Astrocyte (in vitro differentiated cells and primary cell): Measurements from ENCODE around the gene RITA1. TPM values are rescaled to one million over a fixed set of nuclear protein-coding genes. Genes with fewer than 3 reads are reported as not detected.
A peak's percentile ranks its signal among the peaks of the same experiment; 100 is the strongest.

Experiments
- DNase-seq: peaks from one replicate; pipeline ENCODE4 v3.0.0-alpha.2; 2010; ENCODE audit warnings: low read depth
- FAIRE-seq: peaks from 2 replicates; lab custom pipeline; 2011; peaks lifted over from hg19 to GRCh38; lab: Jason Lieb, UNC
- H2AFZ ChIP-seq: 2 replicates; pipeline ENCODE4 v1.6.0; 2012; ENCODE audit warnings: low read depth, low read length, inconsistent platforms
- H3K27ac ChIP-seq: 2 replicates; pipeline ENCODE4 v1.5.1; 2011; ENCODE audit warnings: low read depth, low read length, inconsistent platforms
- H3K27me3 ChIP-seq: 2 replicates; pipeline ENCODE4 v1.6.0; 2011; ENCODE audit warnings: low read length, inconsistent platforms; ENCODE audit not compliant: insufficient read depth
- H3K36me3 ChIP-seq: 2 replicates; pipeline ENCODE4 v1.5.1; 2011; ENCODE audit warnings: low read length, inconsistent platforms; ENCODE audit not compliant: insufficient read depth
- H3K4me1 ChIP-seq: 2 replicates; pipeline ENCODE4 v1.5.1; 2011; ENCODE audit warnings: low read length, inconsistent platforms; ENCODE audit not compliant: insufficient read depth
- H3K4me2 ChIP-seq: 2 replicates; pipeline ENCODE4 v1.6.0; 2012; ENCODE audit warnings: low read length, inconsistent platforms
- H3K4me3 ChIP-seq: 2 replicates; pipeline ENCODE4 v1.5.1; 2011; ENCODE audit warnings: low read depth, mild to moderate bottlenecking, low read length, inconsistent platforms; ENCODE audit not compliant: insufficient read depth
- H3K79me2 ChIP-seq: 2 replicates; pipeline ENCODE4 v1.6.0; 2012; ENCODE audit warnings: mild to moderate bottlenecking, low read length, inconsistent platforms; ENCODE audit not compliant: insufficient read depth
- H3K9ac ChIP-seq: 2 replicates; pipeline ENCODE4 v1.6.0; 2012; ENCODE audit warnings: mild to moderate bottlenecking, low read length, inconsistent platforms
- H3K9me3 ChIP-seq: 2 replicates; pipeline ENCODE4 v1.5.1; 2012; ENCODE audit warnings: low read depth, mild to moderate bottlenecking, low read length, inconsistent platforms; ENCODE audit not compliant: insufficient read depth
- H4K20me1 ChIP-seq: 2 replicates; pipeline ENCODE4 v1.6.0; 2012; ENCODE audit warnings: low read length, inconsistent platforms; ENCODE audit not compliant: insufficient read depth
- H3K27ac Mint-ChIP-seq: one replicate; pipeline ENCODE4 v1.8.0; 2021; ENCODE audit warnings: mild to moderate bottlenecking, mixed read lengths; ENCODE audit not compliant: unreplicated experiment
- H3K27me3 Mint-ChIP-seq: one replicate; pipeline ENCODE4 v1.8.0; 2021; ENCODE audit warnings: low read depth, mixed read lengths; ENCODE audit not compliant: unreplicated experiment
- H3K36me3 Mint-ChIP-seq: one replicate; pipeline ENCODE4 v1.8.0; 2021; ENCODE audit warnings: low read depth, mixed read lengths; ENCODE audit not compliant: unreplicated experiment
- H3K4me1 Mint-ChIP-seq: one replicate; pipeline ENCODE4 v1.8.0; 2021; ENCODE audit warnings: low read depth, mixed read lengths; ENCODE audit not compliant: unreplicated experiment
- H3K4me3 Mint-ChIP-seq: one replicate; pipeline ENCODE4 v1.8.0; 2021; ENCODE audit warnings: mild to moderate bottlenecking, moderate library complexity, mixed read lengths; ENCODE audit not compliant: unreplicated experiment
- H3K9me3 Mint-ChIP-seq: one replicate; pipeline ENCODE4 v1.8.0; 2021; ENCODE audit warnings: mild to moderate bottlenecking, mixed read lengths; ENCODE audit not compliant: unreplicated experiment
- EZH2 ChIP-seq: IDR thresholded peaks from 2 replicates; pipeline ENCODE4 v1.6.1; 2012; ENCODE audit warnings: mild to moderate bottlenecking, low read length, inconsistent platforms; ENCODE audit not compliant: insufficient read depth
- microRNA-seq: library from miRNA; unstranded; fragments of <30 nt; microRNA quantifications from one replicate; pipeline ENCODE4 v1.2.0, GENCODE V29; 2020
- total RNA-seq: library from RNA; stranded (reverse); gene quantifications from 2 replicates; pipeline ENCODE4 v1.2.1, GENCODE V29; 2021
- TF ChIP-seq, protein P1 (sequence below): IDR thresholded peaks from 2 replicates; pipeline ENCODE4 v1.5.1; 2011; ENCODE audit warnings: low read depth, mild to moderate bottlenecking, inconsistent platforms, low read length, moderate library complexity; ENCODE audit not compliant: insufficient read depth

Gene RITA1
- total RNA-seq, 1 donor from 2014 or later, result 23.5 TPM

DNA sequence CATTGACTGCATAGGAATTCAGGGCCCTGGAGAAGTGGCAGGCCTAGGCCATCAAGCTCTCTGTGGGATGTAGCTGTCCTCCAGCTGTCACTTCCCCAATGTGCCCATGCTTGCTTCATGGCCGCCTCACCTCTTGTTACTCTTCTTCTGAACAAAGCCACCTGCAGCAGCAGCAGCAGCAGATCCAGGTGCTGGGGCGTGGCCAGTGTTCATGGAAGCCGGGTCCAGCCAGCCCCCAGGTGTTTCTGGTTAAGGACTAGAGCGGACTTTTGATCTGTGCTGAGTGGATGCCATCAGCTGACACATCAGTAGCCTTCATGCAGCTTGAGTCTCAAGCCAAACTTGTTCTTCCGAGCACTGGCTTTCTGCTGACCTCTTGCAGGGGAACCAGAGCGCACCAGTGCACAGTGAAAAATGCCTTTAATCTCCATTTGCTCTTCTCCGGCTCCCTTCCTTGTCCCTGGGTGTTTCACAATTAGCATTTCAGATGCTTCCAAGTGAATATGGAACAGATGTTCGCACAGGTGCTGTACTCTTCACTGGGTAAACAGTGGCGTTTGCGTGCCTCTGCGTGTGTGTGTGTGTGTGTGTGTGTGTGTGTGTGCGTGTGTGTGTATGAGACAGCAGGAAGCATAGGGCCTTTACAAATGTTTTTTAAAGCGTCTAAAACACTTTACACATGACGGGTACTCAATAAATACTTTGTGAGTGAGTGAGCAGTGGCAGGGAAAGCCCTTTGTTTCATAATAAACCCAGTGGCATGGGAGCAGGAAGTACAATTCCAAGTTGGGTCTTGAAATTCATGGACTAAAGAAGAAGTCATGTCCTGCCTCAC lies 55.9 kb downstream of the RITA1 start:
- no peaks in the 10 kb centered on the region for H3K27me3 ChIP-seq
- peak overlapping the region; percentile 12 for H2AFZ ChIP-seq
- peaks cover 19% of the 10 kb centered on the region for H3K4me1 Mint-ChIP-seq
- TF ChIP-seq EZH2, result no peak
- TF ChIP-seq, protein P1, sequence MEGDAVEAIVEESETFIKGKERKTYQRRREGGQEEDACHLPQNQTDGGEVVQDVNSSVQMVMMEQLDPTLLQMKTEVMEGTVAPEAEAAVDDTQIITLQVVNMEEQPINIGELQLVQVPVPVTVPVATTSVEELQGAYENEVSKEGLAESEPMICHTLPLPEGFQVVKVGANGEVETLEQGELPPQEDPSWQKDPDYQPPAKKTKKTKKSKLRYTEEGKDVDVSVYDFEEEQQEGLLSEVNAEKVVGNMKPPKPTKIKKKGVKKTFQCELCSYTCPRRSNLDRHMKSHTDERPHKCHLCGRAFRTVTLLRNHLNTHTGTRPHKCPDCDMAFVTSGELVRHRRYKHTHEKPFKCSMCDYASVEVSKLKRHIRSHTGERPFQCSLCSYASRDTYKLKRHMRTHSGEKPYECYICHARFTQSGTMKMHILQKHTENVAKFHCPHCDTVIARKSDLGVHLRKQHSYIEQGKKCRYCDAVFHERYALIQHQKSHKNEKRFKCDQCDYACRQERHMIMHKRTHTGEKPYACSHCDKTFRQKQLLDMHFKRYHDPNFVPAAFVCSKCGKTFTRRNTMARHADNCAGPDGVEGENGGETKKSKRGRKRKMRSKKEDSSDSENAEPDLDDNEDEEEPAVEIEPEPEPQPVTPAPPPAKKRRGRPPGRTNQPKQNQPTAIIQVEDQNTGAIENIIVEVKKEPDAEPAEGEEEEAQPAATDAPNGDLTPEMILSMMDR, result no peak
- no peaks in the 10 kb centered on the region for H3K27me3 Mint-ChIP-seq
- FAIRE-seq (no peak), DNase-seq (peak; percentile 94)
- H3K79me2 ChIP-seq, result peaks cover 3% of the 10 kb centered on the region
- no peaks in the 10 kb centered on the region for H3K9me3 ChIP-seq
- H3K9me3 Mint-ChIP-seq, result no peaks in the 10 kb centered on the region
- H3K4me2 ChIP-seq, result peak overlapping the region; percentile 66
- H3K9ac ChIP-seq, result peak overlapping the region; percentile 72
- H3K4me3 ChIP-seq, result no peak overlapping the region
- no peak overlapping the region for H3K4me3 Mint-ChIP-seq
- peaks cover 17% of the 10 kb centered on the region for H3K36me3 Mint-ChIP-seq
- peak overlapping the region; percentile 53 for H3K27ac Mint-ChIP-seq
- H3K27ac ChIP-seq, result peak overlapping the region; percentile 90
- H3K4me1 ChIP-seq, result peaks cover 42% of the 10 kb centered on the region
- no peaks in the 10 kb centered on the region for H3K36me3 ChIP-seq
- no peaks in the 10 kb centered on the region for H4K20me1 ChIP-seq

Small RNA genes within 50 kb of the gene (microRNA-seq; reads per million reads assigned to microRNA genes)
- gene MIR7106, result 1.1 reads per million

Other genes with a start within 250 kb of the RITA1 start
- 33.8 and 37.1 TPM in 2 replicates for gene OAS3, start 247.2 kb upstream of the RITA1 start, total RNA-seq
- 94.2 and 132 TPM in 2 replicates for gene OAS2, start 207.2 kb upstream of the RITA1 start, total RNA-seq
- gene DTX1, start 129.0 kb upstream of the RITA1 start, total RNA-seq, result 4.6 and 5.5 TPM in 2 replicates
- 0.43 and 0.48 TPM in 2 replicates for gene RASAL1, start 50.0 kb upstream of the RITA1 start, total RNA-seq
- gene CFAP73, start 36.0 kb upstream of the RITA1 start, total RNA-seq, result not detected in 2 replicates
- gene DDX54, start 243 bp upstream of the RITA1 start, total RNA-seq, result 52.8 and 53.5 TPM in 2 replicates
- gene TPCN1, start 35.7 kb downstream of the RITA1 start, total RNA-seq, result 27.9 and 33.7 TPM in 2 replicates
- gene SLC8B1, start 149.4 kb downstream of the RITA1 start, total RNA-seq, result 8.6 and 8.7 TPM in 2 replicates
- gene PLBD2, start 172.9 kb downstream of the RITA1 start, total RNA-seq, result 52.2 and 59.0 TPM in 2 replicates
- gene SDS, start 218.2 kb downstream of the RITA1 start, total RNA-seq, result not detected in 2 replicates
- gene SDSL, start 236.7 kb downstream of the RITA1 start, total RNA-seq, result 9.5 and 10.5 TPM in 2 replicates